Loucy (cell line): ENCODE results near the gene EIPR1.

Experiments
- H2AFZ ChIP-seq: fragments of 200-600 bp; sonication (generic); 2 replicates; pipeline ENCODE4 v1.6.0; 2016; ENCODE audit warnings: antibody characterized with exemption, mild to moderate bottlenecking, low read length, moderate library complexity
- H3F3A ChIP-seq: fragments of 200-600 bp; 2 replicates; pipeline ENCODE4 v1.6.0; 2016; ENCODE audit warnings: antibody characterized with exemption, low read depth, mild to moderate bottlenecking
- H3K27me3 ChIP-seq: fragments of 200-600 bp; sonication (generic); 2 replicates; pipeline ENCODE4 v1.6.1; 2014; ENCODE audit warnings: low read length, mild to moderate bottlenecking; ENCODE audit not compliant: insufficient read depth, poor library complexity, severe bottlenecking
- H3K36me3 ChIP-seq: fragments of 200-600 bp; sonication (generic); 2 replicates; pipeline ENCODE4 v1.6.1; 2016; ENCODE audit warnings: low read length; ENCODE audit not compliant: insufficient read depth
- H3K4me1 ChIP-seq: fragments of 200-600 bp; sonication (generic); 2 replicates; pipeline ENCODE4 v1.5.1; 2014; ENCODE audit warnings: low read length, mild to moderate bottlenecking; ENCODE audit not compliant: insufficient read depth, poor library complexity, severe bottlenecking
- H3K4me2 ChIP-seq: fragments of 200-600 bp; sonication (generic); 2 replicates; pipeline ENCODE4 v1.6.0; 2014; ENCODE audit warnings: antibody characterized with exemption, low read length, low read depth, mild to moderate bottlenecking; ENCODE audit not compliant: poor library complexity, severe bottlenecking
- H3K4me3 ChIP-seq: fragments of 200-600 bp; sonication (generic); 2 replicates; pipeline ENCODE4 v1.5.1; 2014; ENCODE audit warnings: low read length, mild to moderate bottlenecking, mixed read lengths; ENCODE audit not compliant: poor library complexity, severe bottlenecking
- H3K79me2 ChIP-seq: fragments of 200-600 bp; sonication (generic); 2 replicates; pipeline ENCODE4 v1.6.1; 2014; ENCODE audit warnings: low read length; ENCODE audit not compliant: insufficient read depth
- H3K9ac ChIP-seq: fragments of 200-600 bp; sonication (generic); 2 replicates; pipeline ENCODE4 v1.6.0; 2014; ENCODE audit warnings: mild to moderate bottlenecking, low read depth, low read length, moderate library complexity; ENCODE audit not compliant: poor library complexity, severe bottlenecking
- H3K9me2 ChIP-seq: fragments of 200-600 bp; sonication (generic); replicated peaks from 2 replicates; pipeline ENCODE4 v1.6.1; 2016; ENCODE audit warnings: low read depth, low read length, mixed read lengths
- H3K9me3 ChIP-seq: fragments of 200-600 bp; sonication (generic); 2 replicates; pipeline ENCODE4 v1.6.1; 2014; ENCODE audit warnings: mild to moderate bottlenecking, antibody characterized with exemption, low read length, low read depth; ENCODE audit not compliant: insufficient read depth
- H4K20me1 ChIP-seq: fragments of 200-600 bp; sonication (generic); 2 replicates; pipeline ENCODE4 v1.6.0; 2014; ENCODE audit warnings: antibody characterized with exemption, low read length, mild to moderate bottlenecking; ENCODE audit not compliant: insufficient read depth, poor library complexity, severe bottlenecking
- EZH2phosphoT487 ChIP-seq: fragments of 200-600 bp; IDR thresholded peaks from 2 replicates; pipeline ENCODE4 v1.6.1; 2018; ENCODE audit warnings: antibody characterized with exemption, mild to moderate bottlenecking, moderate library complexity, borderline replicate concordance
- TF ChIP-seq, protein P1 (sequence below): fragments of 200-600 bp; sonication (generic); conservative IDR thresholded peaks from 2 replicates; pipeline ENCODE4 v1.5.1; 2014; ENCODE audit warnings: mild to moderate bottlenecking, antibody characterized with exemption, low read length

EIPR1 gene

GRCh38 chr2:3189076-3189591, 188.5 kb downstream of the EIPR1 start:
- no peaks in the 10 kb centered on the region for H3K27me3 ChIP-seq
- no peak overlapping the region for H3K9ac ChIP-seq
- H3K4me2 ChIP-seq = no peak overlapping the region
- H3K9me3 ChIP-seq = no peaks in the 10 kb centered on the region
- H3K36me3 ChIP-seq = peaks cover 46% of the 10 kb centered on the region; the same call in 1 of the 2 replicates
- H3K4me1 ChIP-seq = no peaks in the 10 kb centered on the region
- no peaks in the 10 kb centered on the region for H3K79me2 ChIP-seq
- no peak overlapping the region for H2AFZ ChIP-seq
- H3K9me2 ChIP-seq = no peaks in the 10 kb centered on the region
- H4K20me1 ChIP-seq = no peaks in the 10 kb centered on the region
- no peak overlapping the region for H3K4me3 ChIP-seq
- TF ChIP-seq, protein P1, sequence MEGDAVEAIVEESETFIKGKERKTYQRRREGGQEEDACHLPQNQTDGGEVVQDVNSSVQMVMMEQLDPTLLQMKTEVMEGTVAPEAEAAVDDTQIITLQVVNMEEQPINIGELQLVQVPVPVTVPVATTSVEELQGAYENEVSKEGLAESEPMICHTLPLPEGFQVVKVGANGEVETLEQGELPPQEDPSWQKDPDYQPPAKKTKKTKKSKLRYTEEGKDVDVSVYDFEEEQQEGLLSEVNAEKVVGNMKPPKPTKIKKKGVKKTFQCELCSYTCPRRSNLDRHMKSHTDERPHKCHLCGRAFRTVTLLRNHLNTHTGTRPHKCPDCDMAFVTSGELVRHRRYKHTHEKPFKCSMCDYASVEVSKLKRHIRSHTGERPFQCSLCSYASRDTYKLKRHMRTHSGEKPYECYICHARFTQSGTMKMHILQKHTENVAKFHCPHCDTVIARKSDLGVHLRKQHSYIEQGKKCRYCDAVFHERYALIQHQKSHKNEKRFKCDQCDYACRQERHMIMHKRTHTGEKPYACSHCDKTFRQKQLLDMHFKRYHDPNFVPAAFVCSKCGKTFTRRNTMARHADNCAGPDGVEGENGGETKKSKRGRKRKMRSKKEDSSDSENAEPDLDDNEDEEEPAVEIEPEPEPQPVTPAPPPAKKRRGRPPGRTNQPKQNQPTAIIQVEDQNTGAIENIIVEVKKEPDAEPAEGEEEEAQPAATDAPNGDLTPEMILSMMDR = no peak
- TF ChIP-seq EZH2phosphoT487 = no peak
- no peaks in the 10 kb centered on the region for H3F3A ChIP-seq

DNA sequence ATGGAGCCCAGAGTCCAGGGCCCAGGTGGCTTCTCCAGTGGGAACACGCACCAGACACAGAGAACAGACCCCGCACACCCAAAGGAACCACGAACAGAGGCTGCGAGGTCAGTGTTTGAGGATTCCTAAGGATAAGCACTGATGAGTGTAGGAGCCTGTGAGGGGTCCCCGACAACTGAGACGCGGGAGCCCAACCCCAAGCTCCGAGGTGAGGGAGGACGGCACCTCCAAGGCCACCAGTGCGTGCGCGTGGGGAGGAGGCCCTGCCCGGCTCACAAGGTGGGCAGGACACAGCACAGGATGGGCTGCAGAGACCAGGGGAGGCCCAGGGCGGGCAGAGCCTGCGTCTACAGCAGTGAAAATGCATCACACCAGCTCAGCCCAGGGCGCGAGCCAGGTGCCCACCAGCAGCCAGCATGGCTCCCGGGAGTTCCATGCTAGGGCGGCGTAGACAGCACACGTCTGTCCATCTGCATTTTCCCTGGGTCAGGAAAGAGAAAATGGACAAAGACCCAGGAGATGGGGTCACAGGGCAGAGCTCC, 189.1 kb downstream of the EIPR1 start:
- no peaks in the 10 kb centered on the region for H3K27me3 ChIP-seq
- no peaks in the 10 kb centered on the region for H3K79me2 ChIP-seq
- no peaks in the 10 kb centered on the region for H4K20me1 ChIP-seq
- no peaks in the 10 kb centered on the region for H3K9me2 ChIP-seq
- no peak overlapping the region for H3K9ac ChIP-seq
- TF ChIP-seq, protein P1 = no peak
- TF ChIP-seq EZH2phosphoT487 = no peak
- H3K4me3 ChIP-seq = no peak overlapping the region
- no peaks in the 10 kb centered on the region for H3K9me3 ChIP-seq
- no peaks in the 10 kb centered on the region for H3K4me1 ChIP-seq
- H2AFZ ChIP-seq = no peak overlapping the region
- no peaks in the 10 kb centered on the region for H3F3A ChIP-seq
- H3K4me2 ChIP-seq = no peak overlapping the region
- H3K36me3 ChIP-seq = peaks cover 39% of the 10 kb centered on the region; the same call in 1 of the 2 replicates

GRCh38 chr2:3187467-3187866, 190.2 kb downstream of the EIPR1 start:
- Histone ChIP-seq H4K20me1 (no peaks in the 10 kb centered on the region), H3K9me3 (no peaks in the 10 kb centered on the region), H3F3A (no peaks in the 10 kb centered on the region), H3K4me1 (no peaks in the 10 kb centered on the region), H3K27me3 (no peaks in the 10 kb centered on the region), H3K4me3 (no peak overlapping the region), H3K9ac (no peak overlapping the region), H3K79me2 (no peaks in the 10 kb centered on the region), H3K36me3 (peaks cover 29% of the 10 kb centered on the region; the same call in 1 of the 2 replicates), H2AFZ (no peak overlapping the region), H3K9me2 (no peaks in the 10 kb centered on the region), H3K4me2 (no peak overlapping the region)
- TF ChIP-seq EZH2phosphoT487 = no peak
- TF ChIP-seq, protein P1 = no peak
